H1 (cell line): ENCODE measurements around the gene ADPGK. TPM values are rescaled to one million over a fixed set of nuclear protein-coding genes. Genes with fewer than 3 reads are reported as not detected.
"Not testable (repeated sequence)": the region's sequence is repeated elsewhere in the genome, so short reads cannot be mapped to it uniquely, and the experiment has no call there.

Experiments used
- CTCF ChIA-PET: fragments of 300-600 bp; sonication (Branson Sonifier 250); formaldehyde crosslinking; loops from one replicate; lab custom pipeline; 2021; ENCODE audit not compliant: partially characterized antibody; lab: Charles Lee
- POLR2A ChIA-PET: fragments of 300-600 bp; sonication (Branson Sonifier 250); formaldehyde crosslinking; loops from one replicate; lab custom pipeline; 2021; ENCODE audit warnings: inconsistent platforms; ENCODE audit not compliant: partially characterized antibody; lab: Charles Lee
- DNase-seq, 2 experiments: peaks; one replicate each; pipeline versions ENCODE4 v3.0.0 to v3.0.0-alpha.2; 2010 to 2022; ENCODE audit warnings: low spot score in 2 of 2, low read depth in 1 of 2, mixed read lengths in 1 of 2
- FAIRE-seq: peaks from 2 replicates; lab custom pipeline; 2011; peaks lifted over from hg19 to GRCh38; lab: Jason Lieb, UNC
- H2AFZ ChIP-seq: 2 replicates; pipeline ENCODE4 v1.8.1; 2012; ENCODE audit warnings: low read length, inconsistent platforms
- H2AK5ac ChIP-seq: 2 replicates; pipeline ENCODE4 v1.6.1; 2013; ENCODE audit warnings: low read depth, low read length
- H2BK120ac ChIP-seq: replicated peaks from 2 replicates; pipeline ENCODE3; 2013; ENCODE audit warnings: low read depth, low read length, inconsistent platforms
- H2BK12ac ChIP-seq: 2 replicates; pipeline ENCODE4 v1.6.1; 2013; ENCODE audit warnings: low read depth, low read length
- H2BK15ac ChIP-seq: 2 replicates; pipeline ENCODE4 v1.6.1; 2013; ENCODE audit warnings: low read length
- H2BK20ac ChIP-seq: 2 replicates; pipeline ENCODE4 v1.6.1; 2013; ENCODE audit warnings: low read length
- H2BK5ac ChIP-seq: 2 replicates; pipeline ENCODE4 v1.6.1; 2013; ENCODE audit warnings: low read depth, low read length
- H3K14ac ChIP-seq: 2 replicates; pipeline ENCODE4 v1.6.1; 2013; ENCODE audit warnings: inconsistent platforms; ENCODE audit not compliant: insufficient read length
- H3K18ac ChIP-seq: 2 replicates; pipeline ENCODE4 v1.6.1; 2013; ENCODE audit warnings: low read length; ENCODE audit errors: extremely low read depth
- H3K23ac ChIP-seq: 2 replicates; pipeline ENCODE4 v1.6.1; 2013; ENCODE audit warnings: inconsistent platforms; ENCODE audit not compliant: insufficient read length
- H3K23me2 ChIP-seq: 2 replicates; pipeline ENCODE4 v1.6.1; 2013; ENCODE audit warnings: low read depth, low read length
- H3K27ac ChIP-seq: 2 replicates; pipeline ENCODE4 v1.6.1; 2011; ENCODE audit warnings: low read depth, low read length, inconsistent platforms
- H3K27me3 ChIP-seq, 4 experiments: replicated peaks in 1 of 4; 1 replicate in 1 of 4; 2 replicates in 3 of 4; pipeline versions ENCODE4 v1.6.1 to v1.8.1; 2011 to 2013; ENCODE audit warnings: low read length in 3 of 4, mild to moderate bottlenecking in 3 of 4, inconsistent platforms in 2 of 4, mixed read lengths in 2 of 4, moderate library complexity in 1 of 4; ENCODE audit not compliant: control insufficient read depth in 3 of 4, insufficient read depth in 3 of 4; ENCODE audit errors: extremely low read depth in 1 of 4
- H3K36me3 ChIP-seq, 4 experiments: 2 replicates each; pipeline versions ENCODE4 v1.6.1 to v1.8.1; 2011 to 2013; ENCODE audit warnings: mild to moderate bottlenecking in 4 of 4, low read length in 3 of 4, moderate library complexity in 2 of 4, control low read depth in 1 of 4, inconsistent platforms in 1 of 4; ENCODE audit not compliant: insufficient read depth in 4 of 4, control insufficient read depth in 2 of 4
- H3K4ac ChIP-seq: replicated peaks from 2 replicates; pipeline ENCODE3; 2013; ENCODE audit warnings: low read length, low read depth, mixed read lengths, inconsistent platforms; ENCODE audit not compliant: insufficient read length
- H3K4me1 ChIP-seq, 4 experiments: replicated peaks in 1 of 4; 1 replicate in 1 of 4; 2 replicates in 3 of 4; pipeline versions ENCODE4 v1.6.1 to v1.8.1; 2011 to 2013; ENCODE audit warnings: low read length in 3 of 4, inconsistent platforms in 2 of 4, mixed read lengths in 1 of 4; ENCODE audit not compliant: insufficient read depth in 4 of 4, control insufficient read depth in 3 of 4
- H3K4me2 ChIP-seq, 2 experiments: 2 replicates each; pipeline versions ENCODE4 v1.6.1 to v1.8.1; 2011 to 2013; ENCODE audit warnings: low read depth in 2 of 2, low read length in 2 of 2, control low read depth in 1 of 2, inconsistent platforms in 1 of 2, mild to moderate bottlenecking in 1 of 2; ENCODE audit not compliant: insufficient read depth in 1 of 2
- H3K4me3 ChIP-seq, 4 experiments: fragments of 200-600, 300-600 bp in 1 of 4; sonication (generic), shearing (Covaris generic), sonication (Bioruptor Twin) in 1 of 4; 2 replicates each; pipeline versions ENCODE4 v1.5.1 to v1.8.1; 2011 to 2016; ENCODE audit warnings: low read length in 4 of 4, low read depth in 3 of 4, control low read depth in 2 of 4, inconsistent platforms in 2 of 4, mild to moderate bottlenecking in 2 of 4, mixed read lengths in 1 of 4, moderate library complexity in 1 of 4; ENCODE audit not compliant: insufficient read depth in 2 of 4; ENCODE audit errors: extremely low read depth in 1 of 4
- H3K56ac ChIP-seq: replicated peaks from 2 replicates; pipeline ENCODE3; 2013; ENCODE audit warnings: low read depth, mild to moderate bottlenecking, mixed read lengths, low read length, inconsistent platforms; ENCODE audit not compliant: insufficient read length
- H3K79me1 ChIP-seq: 2 replicates; pipeline ENCODE4 v1.6.1; 2013; ENCODE audit warnings: low read depth, low read length, control low read depth
- H3K79me2 ChIP-seq, 2 experiments: 2 replicates each; pipeline versions ENCODE4 v1.6.1 to v1.8.1; 2012 to 2013; ENCODE audit warnings: low read length in 2 of 2, mild to moderate bottlenecking in 2 of 2, inconsistent platforms in 1 of 2; ENCODE audit not compliant: insufficient read depth in 2 of 2, control insufficient read depth in 1 of 2
- H3K9ac ChIP-seq, 4 experiments: replicated peaks in 1 of 4; 1 replicate in 1 of 4; 2 replicates in 3 of 4; pipeline versions ENCODE4 v1.6.1 to v1.8.1; 2011 to 2013; ENCODE audit warnings: low read depth in 3 of 4, low read length in 3 of 4, control low read depth in 2 of 4, mild to moderate bottlenecking in 2 of 4, moderate library complexity in 2 of 4, inconsistent platforms in 1 of 4; ENCODE audit errors: extremely low read depth in 1 of 4
- H3K9me3 ChIP-seq, 2 experiments: 2 replicates each; pipeline versions ENCODE4 v1.6.1 to v1.8.1; 2012 to 2013; ENCODE audit warnings: mild to moderate bottlenecking in 2 of 2, moderate library complexity in 2 of 2, control low read depth in 1 of 2, inconsistent platforms in 1 of 2, low read depth in 1 of 2, low read length in 1 of 2, mixed read lengths in 1 of 2; ENCODE audit not compliant: insufficient read depth in 2 of 2
- H4K20me1 ChIP-seq, 2 experiments: replicated peaks in 1 of 2; 2 replicates each; pipeline versions ENCODE3 to v1.8.1; 2011 to 2013; ENCODE audit warnings: inconsistent platforms in 2 of 2, low read length in 2 of 2, mild to moderate bottlenecking in 1 of 2; ENCODE audit not compliant: insufficient read depth in 2 of 2, control insufficient read depth in 1 of 2
- H4K5ac ChIP-seq: 2 replicates; pipeline ENCODE4 v1.6.1; 2013; ENCODE audit warnings: low read length, low read depth, mixed read lengths, inconsistent platforms; ENCODE audit not compliant: insufficient read length
- H4K8ac ChIP-seq: 2 replicates; pipeline ENCODE4 v1.8.0; 2013; ENCODE audit warnings: mild to moderate bottlenecking, moderate library complexity, low read length, inconsistent platforms; ENCODE audit not compliant: insufficient read depth; ENCODE audit errors: extremely low read depth
- H4K91ac ChIP-seq: replicated peaks from 2 replicates; pipeline ENCODE3; 2013; ENCODE audit warnings: low read length, mixed read lengths, inconsistent platforms; ENCODE audit not compliant: insufficient read length
- WGBS, 2 experiments: shearing (Covaris generic) in 1 of 2; methylation state at CpG; one replicate each; pipeline versions ENCODE4 v1.1.6 to v1.1.7; 2013 to 2015; ENCODE audit warnings: low lambda C conversion rate in 2 of 2, mixed read lengths in 2 of 2, inconsistent platforms in 1 of 2, low coverage in 1 of 2, missing lambda C conversion rate in 1 of 2; ENCODE audit not compliant: insufficient replicate concordance in 2 of 2, insufficient coverage in 1 of 2, insufficient read length in 1 of 2; ENCODE audit errors: extremely low coverage in 1 of 2, missing lambda C conversion rate in 1 of 2; 5-methylcytosine and 5-hydroxymethylcytosine counted together
- polyA plus RNA-seq, 7 experiments: library from polyadenylated mRNA; depleted of rRNA in 3 of 7; stranded (reverse) in 5 of 7; unstranded in 2 of 7; fragments of >200 nt in 5 of 7; fragments of 200-250 nt in 2 of 7; gene quantifications; 1 replicate in 5 of 7; 2 replicates in 1 of 7; 4 replicates in 1 of 7; pipeline versions ENCODE4 v1.2.1 to v1.2.3, GENCODE V29; 2011 to 2013; ENCODE audit warnings: missing spikeins in 2 of 7, mixed read lengths in 2 of 7
- total RNA-seq: library from RNA; stranded (reverse); fragmentation: NEBNext Ultra II Directional; extraction: Animal tissue kit (Norgen Biotek cat#: 25700); gene quantifications from 2 replicates; pipeline ENCODE4 v1.2.1, GENCODE V29; 2021

The ADPGK gene
- total and polyA plus RNA-seq, 2 of the 8 experiments (the other 6 are each of a cell fraction or from before 2014, with no cell fraction given) = 32.2 to 38.2 TPM

DNA sequence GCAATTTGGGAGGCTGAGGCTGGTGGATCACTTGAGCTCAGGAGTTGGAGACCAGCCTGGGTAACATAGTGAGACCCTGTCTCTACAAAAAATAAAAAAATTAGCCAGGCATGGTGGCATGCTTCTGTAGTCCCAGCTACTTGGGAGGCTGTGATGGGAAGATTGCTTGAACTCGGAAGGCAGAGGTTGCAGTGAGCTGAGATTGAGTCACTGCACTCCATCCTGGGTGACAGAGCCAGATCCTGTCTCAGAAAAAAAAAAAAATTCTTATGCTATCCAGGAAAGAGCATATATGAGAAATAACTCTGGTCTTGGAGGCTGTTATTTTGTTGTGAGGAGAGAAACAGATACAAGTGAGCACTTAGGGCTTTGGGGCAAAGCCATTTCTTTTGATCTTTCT, 55.3 kb downstream of the ADPGK start:
- H3K79me2 ChIP-seq, H3K27me3 ChIP-seq, H2AK5ac ChIP-seq, H3K18ac ChIP-seq, H3K56ac ChIP-seq, H2BK20ac ChIP-seq, H3K14ac ChIP-seq, H2BK5ac ChIP-seq, H3K23me2 ChIP-seq, H2BK120ac ChIP-seq, H3K9me3 ChIP-seq, H3K4me3 ChIP-seq, H4K20me1 ChIP-seq, H2AFZ ChIP-seq, H3K27ac ChIP-seq, H3K79me1 ChIP-seq, FAIRE-seq, H4K91ac ChIP-seq, H2BK15ac ChIP-seq, H4K8ac ChIP-seq, H3K4ac ChIP-seq, H3K9ac ChIP-seq, DNase-seq, H3K23ac ChIP-seq, H2BK12ac ChIP-seq, H4K5ac ChIP-seq, H3K4me1 ChIP-seq, H3K4me2 ChIP-seq: not testable (repeated sequence)
- peaks cover 2 to 11% (median 5%) of the 10 kb centered on the region in 4 experiments; a peak in 6 of 8 replicates for H3K36me3 ChIP-seq
- 73% methylated on average over 1 of the region's 1 CpG; no CpG with 5 or more reads in 1 of the 2 experiments for WGBS, 2 experiments
- ChIA-PET CTCF (interaction anchor here (0.6 to 2.9 kb wide), 5 partner anchors 9 to 537 kb away, joined by 3 to 6 read pairs (median 4); no protein-coding TSS in a partner anchor), POLR2A (interaction anchor here (0.7 kb wide), 1 partner anchor 69 kb away, joined by 3 read pairs; no protein-coding TSS in a partner anchor)
